ENCODE results near the gene DCST1.

The DCST1 gene

DNA sequence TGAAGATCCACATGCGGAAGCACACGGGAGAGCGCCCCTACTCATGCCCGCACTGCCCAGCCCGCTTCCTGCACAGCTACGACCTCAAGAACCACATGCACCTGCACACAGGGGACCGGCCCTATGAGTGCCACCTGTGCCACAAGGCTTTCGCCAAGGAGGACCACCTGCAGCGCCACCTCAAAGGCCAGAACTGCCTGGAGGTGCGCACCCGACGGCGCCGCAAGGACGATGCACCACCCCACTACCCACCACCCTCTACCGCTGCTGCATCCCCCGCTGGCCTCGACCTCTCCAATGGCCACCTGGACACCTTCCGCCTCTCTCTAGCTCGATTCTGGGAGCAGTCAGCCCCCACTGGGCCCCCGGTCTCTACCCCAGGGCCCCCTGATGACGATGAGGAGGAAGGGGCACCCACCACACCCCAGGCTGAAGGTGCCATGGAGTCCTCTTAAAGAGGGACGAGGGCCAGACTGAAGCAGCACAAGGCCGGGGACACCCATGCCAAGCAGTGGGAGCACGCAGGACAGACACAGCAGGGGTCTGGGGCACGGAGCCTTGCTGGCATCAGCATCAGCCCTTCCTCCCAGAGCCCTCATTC, 17.3 kb upstream of the DCST1 start:
- TF ChIP-seq, protein P1, sequence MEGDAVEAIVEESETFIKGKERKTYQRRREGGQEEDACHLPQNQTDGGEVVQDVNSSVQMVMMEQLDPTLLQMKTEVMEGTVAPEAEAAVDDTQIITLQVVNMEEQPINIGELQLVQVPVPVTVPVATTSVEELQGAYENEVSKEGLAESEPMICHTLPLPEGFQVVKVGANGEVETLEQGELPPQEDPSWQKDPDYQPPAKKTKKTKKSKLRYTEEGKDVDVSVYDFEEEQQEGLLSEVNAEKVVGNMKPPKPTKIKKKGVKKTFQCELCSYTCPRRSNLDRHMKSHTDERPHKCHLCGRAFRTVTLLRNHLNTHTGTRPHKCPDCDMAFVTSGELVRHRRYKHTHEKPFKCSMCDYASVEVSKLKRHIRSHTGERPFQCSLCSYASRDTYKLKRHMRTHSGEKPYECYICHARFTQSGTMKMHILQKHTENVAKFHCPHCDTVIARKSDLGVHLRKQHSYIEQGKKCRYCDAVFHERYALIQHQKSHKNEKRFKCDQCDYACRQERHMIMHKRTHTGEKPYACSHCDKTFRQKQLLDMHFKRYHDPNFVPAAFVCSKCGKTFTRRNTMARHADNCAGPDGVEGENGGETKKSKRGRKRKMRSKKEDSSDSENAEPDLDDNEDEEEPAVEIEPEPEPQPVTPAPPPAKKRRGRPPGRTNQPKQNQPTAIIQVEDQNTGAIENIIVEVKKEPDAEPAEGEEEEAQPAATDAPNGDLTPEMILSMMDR (conservative IDR thresholded peaks at IDR 0.05) = no peak
- H3K27ac ChIP-seq = peak overlapping the region; percentile 81

DNA sequence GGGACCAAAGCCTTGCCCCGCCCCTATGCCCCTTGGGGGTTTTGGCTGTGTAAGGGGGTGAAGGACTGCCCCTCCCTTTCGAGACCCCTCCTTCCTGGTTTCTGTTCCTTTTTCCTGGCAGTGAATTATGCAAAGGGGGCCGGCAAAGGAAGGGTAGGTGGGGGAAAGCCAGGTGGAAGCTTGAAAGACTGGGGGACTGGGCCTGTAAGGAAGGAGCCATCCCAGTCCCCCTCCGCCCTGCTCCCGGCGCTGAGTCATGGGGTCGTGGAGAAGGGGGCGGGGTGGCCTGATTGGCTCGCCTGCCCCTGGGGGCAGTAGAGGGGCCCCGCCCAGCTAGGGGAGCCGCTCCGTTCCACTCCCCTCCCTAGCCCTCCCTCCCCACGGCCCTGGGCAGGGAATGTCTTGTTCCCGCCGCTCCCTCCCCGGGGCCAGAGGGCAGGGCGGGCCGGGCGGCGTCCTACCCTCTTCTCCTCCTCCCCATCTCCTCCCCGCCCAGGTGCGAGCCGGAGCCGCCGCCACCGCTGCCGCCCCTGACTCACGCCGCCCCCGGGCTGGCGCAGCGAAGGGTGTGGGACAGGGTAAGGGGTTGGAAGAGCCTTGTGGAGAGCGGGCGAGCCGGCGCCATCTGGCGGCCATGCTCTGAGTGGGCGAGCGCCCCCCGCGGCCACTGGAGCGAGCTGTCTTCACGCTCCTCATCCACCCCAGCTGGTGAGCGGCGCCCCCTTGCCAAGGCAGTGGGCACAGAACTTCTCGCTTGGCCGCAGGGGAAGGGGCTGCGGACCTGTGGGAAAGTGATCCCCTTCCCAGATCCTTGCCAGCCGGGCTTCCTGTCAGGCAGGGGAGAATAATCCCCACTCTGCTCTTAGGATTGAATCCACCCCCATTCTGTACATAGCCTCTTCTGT, 16.3 kb upstream of the DCST1 start:
- TF ChIP-seq, protein P1 (conservative IDR thresholded peaks at IDR 0.05) = peak; percentile 100
- H3K27ac ChIP-seq = peak overlapping the region; percentile 81

DNA sequence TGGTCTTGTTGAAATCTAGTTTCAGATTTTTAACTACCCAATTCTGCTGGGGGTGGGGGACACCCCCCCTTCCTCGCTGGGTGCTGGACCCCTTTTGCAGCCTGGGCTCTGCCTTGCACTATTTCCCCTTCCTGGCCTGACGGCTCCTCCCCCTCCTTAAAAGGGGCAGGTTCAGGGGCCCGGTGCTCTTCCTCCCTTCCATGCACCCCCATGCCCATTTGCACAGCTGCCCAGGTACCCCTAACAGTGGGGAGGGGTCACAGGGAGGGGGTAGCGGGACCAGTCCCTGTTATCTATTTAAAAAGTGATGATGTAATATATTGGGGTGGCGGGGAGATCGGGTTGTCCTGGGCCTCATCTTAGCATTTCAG, 15.7 kb upstream of the DCST1 start:
- peak overlapping the region; percentile 81 for H3K27ac ChIP-seq

DNA sequence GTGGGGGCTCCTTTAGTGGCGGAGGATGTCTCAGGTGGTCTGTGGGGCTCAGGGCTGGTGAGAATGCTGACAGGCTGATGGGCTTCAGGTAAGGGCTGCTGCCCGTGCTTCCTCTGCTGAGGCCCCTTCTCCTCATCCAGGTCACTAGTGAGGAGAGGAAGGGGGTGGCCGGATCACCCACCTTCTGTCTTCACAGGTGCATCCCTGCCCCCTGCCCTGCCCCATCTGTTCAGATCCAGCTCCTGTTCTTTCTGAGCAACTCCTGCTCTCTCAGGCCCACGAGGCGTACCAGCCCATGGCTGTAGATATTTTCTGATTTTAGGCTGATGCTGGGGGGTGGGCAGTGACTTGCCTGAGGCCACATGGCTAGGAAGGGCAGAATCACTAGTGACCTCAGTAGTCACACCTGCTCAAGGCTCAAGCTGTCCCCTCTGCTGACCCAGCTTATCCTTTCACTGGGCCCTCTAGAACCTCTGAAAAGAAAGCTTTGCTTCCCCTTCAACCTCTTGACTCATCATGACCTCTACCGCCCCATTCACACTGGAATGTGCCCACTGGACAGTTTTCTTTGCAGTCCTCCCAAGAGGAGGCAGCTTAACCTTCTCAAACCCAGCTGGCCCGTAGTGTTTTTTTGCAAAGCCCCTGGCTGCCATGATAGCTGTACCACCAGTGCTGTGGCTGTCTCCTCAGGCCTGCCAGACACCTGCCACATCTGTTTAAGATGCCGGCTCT, 14.8 kb upstream of the DCST1 start:
- peak overlapping the region; percentile 81; the same call in 1 of the 2 replicates for H3K27ac ChIP-seq
- TF ChIP-seq, protein P1 (conservative IDR thresholded peaks at IDR 0.05) = no peak

More for the DNA sequence above, 15.7 kb upstream of the DCST1 start:
- TF ChIP-seq, protein P1 (conservative IDR thresholded peaks at IDR 0.05) = no peak

DNA sequence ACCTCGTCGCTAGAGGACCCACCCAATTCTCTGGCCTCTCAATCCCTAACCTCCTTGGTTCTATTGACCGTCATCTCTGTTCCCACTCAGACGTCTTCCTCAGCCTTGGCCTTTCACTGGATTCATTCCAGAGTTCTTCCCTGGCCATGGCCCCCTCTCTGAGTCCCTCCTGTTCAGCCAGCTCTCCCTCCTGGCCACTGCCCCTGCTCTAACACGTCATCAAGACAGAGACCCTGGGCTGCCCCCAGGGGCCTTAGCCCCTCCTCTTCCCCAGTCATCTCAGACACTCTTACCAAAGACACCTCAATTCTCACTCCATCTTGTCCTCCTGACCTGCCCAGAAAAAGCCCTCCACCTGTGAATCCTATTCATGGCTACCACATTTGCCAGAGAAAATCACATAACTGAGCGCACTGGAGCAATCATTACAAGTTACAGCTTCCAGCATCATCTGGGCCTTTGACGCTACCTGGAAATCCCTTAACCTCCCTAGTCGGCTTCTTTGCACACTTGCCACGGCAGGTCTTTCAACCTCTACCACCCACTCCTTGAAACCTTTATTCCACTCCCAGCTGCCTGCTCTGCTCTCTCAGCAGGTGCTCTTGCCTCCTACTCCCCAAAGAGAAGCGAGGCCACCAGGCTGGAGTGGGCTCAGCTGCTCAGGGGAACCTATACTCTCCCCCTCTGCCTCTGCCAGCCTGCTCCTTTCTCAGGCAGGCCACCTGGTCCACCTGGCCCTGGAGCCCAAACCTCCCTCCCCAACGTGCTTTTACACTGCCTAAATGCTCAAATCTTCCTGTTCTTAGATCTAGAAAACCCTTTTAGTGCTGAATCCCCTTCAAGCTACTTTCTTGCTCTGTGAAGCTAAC, 14.0 kb upstream of the DCST1 start:
- TF ChIP-seq, protein P1 (conservative IDR thresholded peaks at IDR 0.05) = no peak
- H3K27ac ChIP-seq = peak overlapping the region; percentile 81; the same call in 1 of the 2 replicates

DNA sequence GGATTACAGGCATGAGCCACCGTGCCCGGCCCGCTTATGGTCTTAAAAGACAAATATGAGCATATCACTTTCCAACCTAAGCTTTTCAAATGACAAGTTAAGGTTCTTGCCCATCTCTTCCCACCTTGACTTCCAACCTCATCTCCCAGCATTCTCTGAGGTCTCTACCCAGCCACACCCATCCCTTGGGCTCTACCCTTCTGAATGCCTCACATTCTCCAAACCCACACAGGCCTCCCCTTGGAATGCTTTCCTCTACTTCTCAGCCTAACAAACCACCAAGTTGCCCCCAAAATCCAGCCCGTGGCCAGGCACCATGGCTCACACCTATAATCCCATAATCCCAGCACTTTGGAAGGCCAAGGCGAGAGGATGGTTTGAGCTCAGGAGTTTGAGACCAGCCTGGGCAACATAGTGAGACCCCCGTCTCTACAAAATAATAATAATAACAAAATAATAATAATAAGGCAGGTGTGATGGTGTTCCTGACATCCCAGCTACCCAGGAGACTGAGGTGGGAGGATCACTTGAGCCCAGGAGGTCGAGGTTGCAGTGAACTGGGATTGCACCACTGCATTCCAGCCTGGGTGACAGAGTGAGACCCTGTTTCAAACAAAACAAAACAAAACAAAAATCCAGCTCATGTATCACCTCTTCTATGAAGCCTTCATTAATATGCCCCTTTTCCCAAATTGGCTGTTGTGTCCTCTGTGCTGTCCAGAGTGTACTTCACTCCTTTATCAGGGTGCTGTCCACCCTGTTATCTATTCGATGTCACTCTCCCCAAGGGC, 11.3 kb upstream of the DCST1 start:
- TF ChIP-seq, protein P1 (conservative IDR thresholded peaks at IDR 0.05) = no peak
- H3K27ac ChIP-seq = peak overlapping the region; percentile 76

Measured in VCaP (cell line).